Measurements from ENCODE around the gene PLLP.

- TF ChIP-seq POLR2A (IDR thresholded peaks at IDR 0.05): no peak
- TF ChIP-seq CTCF (IDR thresholded peaks at IDR 0.05 in 8 of 11, conservative IDR thresholded peaks at IDR 0.05 in 3 of 11): no peak
- TF ChIP-seq POLR2AphosphoS5 (IDR thresholded peaks at IDR 0.05): no peak
Measured at GRCh38 chr16:57238682-57239081, 45.8 kb downstream of the PLLP start.

Data from spleen (tissue), 7 donors.